K562 (cell line): Measurements from ENCODE around the gene SYT17. TPM values are rescaled to one million over a fixed set of nuclear protein-coding genes. Genes with fewer than 3 reads are reported as not detected.

Experiments
- ARID2 ChIP-seq: fragments of 450-650 bp; IDR thresholded peaks from 2 replicates; pipeline ENCODE4 v1.6.1; 2017; ENCODE audit warnings: antibody characterized with exemption, mild to moderate bottlenecking
- ATF7 ChIP-seq: fragments of 450-650 bp; IDR thresholded peaks from 2 replicates; pipeline ENCODE4 v1.7.1; 2014; ENCODE audit warnings: mild to moderate bottlenecking, moderate library complexity
- CEBPB ChIP-seq: fragments of 450-650 bp; IDR thresholded peaks from 2 replicates; pipeline ENCODE4 v1.6.1; 2016; ENCODE audit warnings: missing genetic modification characterization, missing compliant biosample characterization
- CEBPG ChIP-seq, 3 experiments: fragments of 200-800 bp in 1 of 3; sonication (Bioruptor generic) in 1 of 3; sonication (generic) in 1 of 3; formaldehyde crosslinking in 1 of 3; IDR thresholded peaks in 2 of 3; conservative IDR thresholded peaks in 1 of 3; 2 replicates each; pipeline versions ENCODE4 v1.6.1 to v1.8.0; 2016 to 2022; ENCODE audit warnings: missing compliant biosample characterization in 2 of 3, missing genetic modification characterization in 2 of 3, mild to moderate bottlenecking in 1 of 3, missing genetic modification reagents in 1 of 3
- MAZ ChIP-seq, 2 experiments: fragments of 450-650 bp in 1 of 2; sonication (generic) in 1 of 2; formaldehyde crosslinking; IDR thresholded peaks in 1 of 2; conservative IDR thresholded peaks in 1 of 2; 2 replicates each; pipeline versions ENCODE4 v1.4.0 to v1.5.0; 2020; ENCODE audit warnings: mild to moderate bottlenecking in 1 of 2, missing genetic modification reagents in 1 of 2
- MEIS2 ChIP-seq: fragments of 450-650 bp; IDR thresholded peaks from 2 replicates; pipeline ENCODE4 v1.6.1; 2014; ENCODE audit warnings: mild to moderate bottlenecking; ENCODE audit not compliant: partially characterized antibody
- RAD21 ChIP-seq, 2 experiments: fragments of 250-450 bp in 1 of 2; fragments of 450-650 bp in 1 of 2; sonication (Bioruptor Pico) in 1 of 2; formaldehyde crosslinking in 1 of 2; IDR thresholded peaks in 1 of 2; conservative IDR thresholded peaks in 1 of 2; 2 replicates each; pipeline versions ENCODE4 v1.4.0 to v1.8.0; 2020 to 2022; ENCODE audit warnings: mild to moderate bottlenecking in 2 of 2, moderate library complexity in 1 of 2
- SMC3 ChIP-seq: conservative IDR thresholded peaks from 2 replicates; pipeline ENCODE4 v1.6.1; 2011; ENCODE audit warnings: low read depth, low read length, improper control_type of control experiment; ENCODE audit not compliant: insufficient read depth
- ZBTB1 ChIP-seq: sonication (generic); formaldehyde crosslinking; IDR thresholded peaks from 2 replicates; pipeline ENCODE4 v1.8.1; 2023; ENCODE audit warnings: missing genetic modification reagents, low read depth, mild to moderate bottlenecking, borderline replicate concordance
- ZNF165 ChIP-seq: fragments of 250-450 bp; sonication (Bioruptor Pico); IDR thresholded peaks from 2 replicates; pipeline ENCODE4 v1.4.0; 2020; ENCODE audit warnings: borderline replicate concordance
- ZNF436 ChIP-seq: fragments of 250-450, 450-650 bp; sonication (Bioruptor Pico); formaldehyde crosslinking; IDR thresholded peaks from 2 replicates; pipeline ENCODE4 v1.7.0; 2020; ENCODE audit warnings: mild to moderate bottlenecking
- ZZZ3 ChIP-seq: fragments of 450-650 bp; IDR thresholded peaks from 2 replicates; pipeline ENCODE4 v1.6.1; 2016; ENCODE audit warnings: antibody characterized with exemption, mild to moderate bottlenecking, moderate library complexity
- polyA plus RNA-seq, 8 experiments: library from polyadenylated mRNA; depleted of rRNA in 4 of 8; stranded (reverse) in 5 of 8; unstranded in 3 of 8; fragments of >200 nt; fragmentation: Nextera tagmentation in 2 of 8; fragmentation: Illumina TruSeq in 1 of 8; extraction: Ambion mirVana in 2 of 8; extraction: Trizol in 1 of 8; gene quantifications; 2 replicates each; pipeline versions ENCODE4 v1.2.1 to v1.2.3, GENCODE V29; 2011 to 2014; ENCODE audit warnings: inconsistent platforms in 1 of 8, missing spikeins in 1 of 8
- total RNA-seq, 7 experiments: library from RNA; depleted of rRNA in 6 of 7; stranded (reverse); fragments of >200 nt in 6 of 7; fragmentation: Illumina TruSeq in 2 of 7; extraction: Trizol in 2 of 7; gene quantifications; 2 replicates each; pipeline versions ENCODE4 v1.2.1 to v1.2.3, GENCODE V29; 2011 to 2021; ENCODE audit warnings: low replicate concordance in 1 of 7
- TF ChIP-seq, protein P1 (sequence below), 2 experiments: IDR thresholded peaks in 1 of 2; conservative IDR thresholded peaks in 1 of 2; 2 replicates each; pipeline ENCODE4 v1.6.1; 2016; ENCODE audit warnings: low read depth in 2 of 2, mild to moderate bottlenecking in 1 of 2, missing compliant biosample characterization in 1 of 2, missing genetic modification characterization in 1 of 2, moderate library complexity in 1 of 2
- TF ChIP-seq, protein P2 (sequence below): fragments of 450-650 bp; IDR thresholded peaks from 2 replicates; pipeline ENCODE4 v1.6.1; 2016

The SYT17 gene
- total and polyA plus RNA-seq, 9 of the 15 experiments (the other 6 are each of a cell fraction or from before 2014, with no cell fraction given): not detected

GRCh38 chr16:19179546-19180490 lies 11.8 kb downstream of the SYT17 start (continued):
- TF ChIP-seq SMC3 (peak; percentile 55; the same call in 1 of the 2 replicates), ZBTB1 (CRISPR knock-in tag) (no peak), CEBPG (CRISPR knock-in tag; IDR thresholded peaks at IDR 0.05) (peak; percentile 20; the same call in 1 of the 2 replicates), CEBPG (tag; conservative IDR thresholded peaks at IDR 0.05 in 1 of 2, IDR thresholded peaks at IDR 0.05 in 1 of 2) (peak; percentile 59 to 74; a peak in 3 of 4 replicates), ZNF165 (CRISPR knock-in tag) (no peak), MAZ (CRISPR knock-in tag; conservative IDR thresholded peaks at IDR 0.05 in 1 of 2, IDR thresholded peaks at IDR 0.05 in 1 of 2) (0 out of 4 replicates have a peak, but pooled peaks of 1 of the 2 experiments have one; percentile 22), RAD21 (CRISPR knock-in tag; conservative IDR thresholded peaks at IDR 0.05 in 1 of 2, IDR thresholded peaks at IDR 0.05 in 1 of 2) (peak; percentile 62 to 77), CEBPB (tag) (peak; percentile 84), ZZZ3 (no peak), ARID2 (no peak), MEIS2 (peak; percentile 90), ZNF436 (CRISPR knock-in tag) (no peak), ATF7 (0 out of 2 replicates have a peak, but pooled peaks have one; percentile 27)
- TF ChIP-seq, protein P1, sequence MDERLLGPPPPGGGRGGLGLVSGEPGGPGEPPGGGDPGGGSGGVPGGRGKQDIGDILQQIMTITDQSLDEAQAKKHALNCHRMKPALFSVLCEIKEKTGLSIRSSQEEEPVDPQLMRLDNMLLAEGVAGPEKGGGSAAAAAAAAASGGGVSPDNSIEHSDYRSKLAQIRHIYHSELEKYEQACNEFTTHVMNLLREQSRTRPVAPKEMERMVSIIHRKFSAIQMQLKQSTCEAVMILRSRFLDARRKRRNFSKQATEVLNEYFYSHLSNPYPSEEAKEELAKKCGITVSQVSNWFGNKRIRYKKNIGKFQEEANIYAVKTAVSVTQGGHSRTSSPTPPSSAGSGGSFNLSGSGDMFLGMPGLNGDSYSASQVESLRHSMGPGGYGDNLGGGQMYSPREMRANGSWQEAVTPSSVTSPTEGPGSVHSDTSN (CRISPR knock-in tag; IDR thresholded peaks at IDR 0.05; ENCODE audit: low read depth): peak; percentile 69
- TF ChIP-seq, protein P1 (tag; conservative IDR thresholded peaks at IDR 0.05; ENCODE audit: low read depth): peak; percentile 94
- TF ChIP-seq, protein P2, sequence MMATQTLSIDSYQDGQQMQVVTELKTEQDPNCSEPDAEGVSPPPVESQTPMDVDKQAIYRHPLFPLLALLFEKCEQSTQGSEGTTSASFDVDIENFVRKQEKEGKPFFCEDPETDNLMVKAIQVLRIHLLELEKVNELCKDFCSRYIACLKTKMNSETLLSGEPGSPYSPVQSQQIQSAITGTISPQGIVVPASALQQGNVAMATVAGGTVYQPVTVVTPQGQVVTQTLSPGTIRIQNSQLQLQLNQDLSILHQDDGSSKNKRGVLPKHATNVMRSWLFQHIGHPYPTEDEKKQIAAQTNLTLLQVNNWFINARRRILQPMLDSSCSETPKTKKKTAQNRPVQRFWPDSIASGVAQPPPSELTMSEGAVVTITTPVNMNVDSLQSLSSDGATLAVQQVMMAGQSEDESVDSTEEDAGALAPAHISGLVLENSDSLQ: peak; percentile 96
- TF ChIP-seq, all 486 proteins: peak for 13
